ENCODE data around the gene GPR55. TPM values are rescaled to one million over a fixed set of nuclear protein-coding genes. Genes with fewer than 3 reads are reported as not detected.

Gene GPR55
- total RNA-seq, 1 experiment from 2014 or later: 0.19 TPM

GRCh38 chr2:230891064-230891463 lies 34.0 kb downstream of the GPR55 start:
- ChIA-PET POLR2A (ENCODE audit: low non-redundant PET) (no interaction called here), CTCF (no interaction called here)
- no peaks in the 10 kb centered on the region for H3K9me3 ChIP-seq (ENCODE audit: low read depth, low read length, poor library complexity, severe bottlenecking)
- no peaks in the 10 kb centered on the region for H3K4me1 ChIP-seq (ENCODE audit: insufficient read depth, low read length, poor library complexity, severe bottlenecking)
- intact Hi-C loops (cut with micrococcal nuclease; ENCODE audit: unreplicated experiment): no loop called here
- no peaks in the 10 kb centered on the region for H3K36me3 ChIP-seq (ENCODE audit: insufficient read depth, low read length, poor library complexity, severe bottlenecking)
- no peak overlapping the region for H3K27ac ChIP-seq (ENCODE audit: low read depth, low read length, poor library complexity, severe bottlenecking)
- no peak for DNase-seq (ENCODE audit: low spot score)
- no peak for TF ChIP-seq CTCF (conservative IDR thresholded peaks at IDR 0.05; ENCODE audit: low read depth, low read length)
- no peak for TF ChIP-seq EZH2 (IDR thresholded peaks at IDR 0.05; ENCODE audit: borderline replicate concordance, low read depth, low read length, poor library complexity, severe bottlenecking)
- no TSS peak for BruUV-seq (replicated peaks)
- no peaks in the 10 kb centered on the region for H3K27me3 ChIP-seq (replicated peaks; ENCODE audit: insufficient read depth, low read depth, low read length, poor library complexity)
- H3K4me3 ChIP-seq (ENCODE audit: low read depth, low read length, poor library complexity, severe bottlenecking): no peak overlapping the region

- BruUV-seq (replicated peaks): no TSS peak
- Histone ChIP-seq H3K9me3 (ENCODE audit: low read depth, low read length, poor library complexity, severe bottlenecking) (no peaks in the 10 kb centered on the region), H3K4me3 (ENCODE audit: low read depth, low read length, poor library complexity, severe bottlenecking) (no peak overlapping the region), H3K36me3 (ENCODE audit: insufficient read depth, low read length, poor library complexity, severe bottlenecking) (no peaks in the 10 kb centered on the region), H3K27me3 (replicated peaks; ENCODE audit: insufficient read depth, low read depth, low read length, poor library complexity) (no peaks in the 10 kb centered on the region), H3K4me1 (ENCODE audit: insufficient read depth, low read length, poor library complexity, severe bottlenecking) (no peaks in the 10 kb centered on the region), H3K27ac (ENCODE audit: low read depth, low read length, poor library complexity, severe bottlenecking) (no peak overlapping the region)
- ChIA-PET CTCF (no interaction called here), POLR2A (ENCODE audit: low non-redundant PET) (no interaction called here)
- intact Hi-C loops (cut with micrococcal nuclease; ENCODE audit: unreplicated experiment): no loop called here
- no peak for DNase-seq (ENCODE audit: low spot score)
- TF ChIP-seq EZH2 (IDR thresholded peaks at IDR 0.05; ENCODE audit: borderline replicate concordance, low read depth, low read length, poor library complexity, severe bottlenecking) (no peak), CTCF (conservative IDR thresholded peaks at IDR 0.05; ENCODE audit: low read depth, low read length) (no peak)
Measured at GRCh38 chr2:230890646-230891045, 34.4 kb downstream of the GPR55 start.

- no peak for DNase-seq (ENCODE audit: low spot score)
- TF ChIP-seq CTCF (conservative IDR thresholded peaks at IDR 0.05; ENCODE audit: low read depth, low read length): no peak
- no peak for TF ChIP-seq EZH2 (IDR thresholded peaks at IDR 0.05; ENCODE audit: borderline replicate concordance, low read depth, low read length, poor library complexity, severe bottlenecking)
- Histone ChIP-seq H3K27me3 (replicated peaks; ENCODE audit: insufficient read depth, low read depth, low read length, poor library complexity) (no peaks in the 10 kb centered on the region), H3K4me1 (ENCODE audit: insufficient read depth, low read length, poor library complexity, severe bottlenecking) (no peaks in the 10 kb centered on the region), H3K9me3 (ENCODE audit: low read depth, low read length, poor library complexity, severe bottlenecking) (no peaks in the 10 kb centered on the region), H3K4me3 (ENCODE audit: low read depth, low read length, poor library complexity, severe bottlenecking) (no peak overlapping the region), H3K36me3 (ENCODE audit: insufficient read depth, low read length, poor library complexity, severe bottlenecking) (no peaks in the 10 kb centered on the region), H3K27ac (ENCODE audit: low read depth, low read length, poor library complexity, severe bottlenecking) (no peak overlapping the region)
- BruUV-seq (replicated peaks): no TSS peak
- POLR2A ChIA-PET (ENCODE audit: low non-redundant PET): no interaction called here
- CTCF ChIA-PET: no interaction called here
- intact Hi-C loops (cut with micrococcal nuclease; ENCODE audit: unreplicated experiment): no loop called here
Measured at GRCh38 chr2:230889911-230890601, 35.0 kb downstream of the GPR55 start.

All from A673 (cell line).